Mammary epithelial cell (primary cell): ENCODE data around the gene CD99.

Source experiments
- EZH2 ChIP-seq: IDR thresholded peaks from 2 replicates; pipeline ENCODE4 v1.6.1; 2012; ENCODE audit warnings: low read length, inconsistent platforms, borderline replicate concordance
- TF ChIP-seq, protein P1 (sequence below), 2 donors: IDR thresholded peaks in 1 of 2; conservative IDR thresholded peaks in 1 of 2; 2 replicates each; pipeline ENCODE4 v1.5.1; 2011 to 2012; ENCODE audit warnings: inconsistent platforms in 2 of 2, low read length in 2 of 2, mild to moderate bottlenecking in 2 of 2, control low read depth in 1 of 2, low read depth in 1 of 2; ENCODE audit not compliant: insufficient read depth in 1 of 2; ENCODE audit errors: extremely low read depth in 1 of 2

DNA sequence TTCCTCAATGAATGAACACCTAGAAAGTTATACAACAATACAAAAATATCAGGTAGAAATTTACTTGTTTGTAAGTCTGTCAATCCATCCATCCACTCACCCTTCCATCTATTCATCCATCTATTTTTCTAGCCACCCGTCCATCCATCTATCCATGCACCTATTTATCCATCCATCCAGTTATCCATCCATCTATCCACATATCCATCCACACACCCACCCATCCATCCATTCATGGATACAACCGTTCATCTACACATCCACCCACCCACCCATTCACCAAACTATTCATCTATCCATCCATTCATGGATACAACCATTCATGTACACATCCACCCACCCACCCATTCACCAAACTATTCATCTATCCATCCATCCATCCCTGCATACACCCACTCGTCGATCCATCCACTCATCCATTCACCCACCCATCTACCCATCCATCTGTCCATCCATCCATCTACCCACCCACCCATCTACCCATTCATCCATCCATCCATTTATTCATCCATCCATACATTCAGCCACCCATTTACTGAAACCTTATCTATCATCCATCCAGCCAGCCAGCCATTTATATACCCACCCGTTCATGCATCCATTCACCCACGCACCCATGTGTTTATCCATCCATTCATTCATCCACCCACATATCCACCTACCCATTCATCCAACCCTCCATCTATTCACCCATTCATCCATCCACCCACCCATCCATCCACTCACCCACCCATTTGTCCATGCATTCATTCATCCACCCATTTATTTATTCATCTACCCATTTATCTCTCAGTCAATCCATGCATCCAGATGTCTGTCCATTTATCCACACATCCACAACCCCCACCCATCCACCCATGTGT is 10.4 kb upstream of the CD99 start:
- TF ChIP-seq, protein P1, sequence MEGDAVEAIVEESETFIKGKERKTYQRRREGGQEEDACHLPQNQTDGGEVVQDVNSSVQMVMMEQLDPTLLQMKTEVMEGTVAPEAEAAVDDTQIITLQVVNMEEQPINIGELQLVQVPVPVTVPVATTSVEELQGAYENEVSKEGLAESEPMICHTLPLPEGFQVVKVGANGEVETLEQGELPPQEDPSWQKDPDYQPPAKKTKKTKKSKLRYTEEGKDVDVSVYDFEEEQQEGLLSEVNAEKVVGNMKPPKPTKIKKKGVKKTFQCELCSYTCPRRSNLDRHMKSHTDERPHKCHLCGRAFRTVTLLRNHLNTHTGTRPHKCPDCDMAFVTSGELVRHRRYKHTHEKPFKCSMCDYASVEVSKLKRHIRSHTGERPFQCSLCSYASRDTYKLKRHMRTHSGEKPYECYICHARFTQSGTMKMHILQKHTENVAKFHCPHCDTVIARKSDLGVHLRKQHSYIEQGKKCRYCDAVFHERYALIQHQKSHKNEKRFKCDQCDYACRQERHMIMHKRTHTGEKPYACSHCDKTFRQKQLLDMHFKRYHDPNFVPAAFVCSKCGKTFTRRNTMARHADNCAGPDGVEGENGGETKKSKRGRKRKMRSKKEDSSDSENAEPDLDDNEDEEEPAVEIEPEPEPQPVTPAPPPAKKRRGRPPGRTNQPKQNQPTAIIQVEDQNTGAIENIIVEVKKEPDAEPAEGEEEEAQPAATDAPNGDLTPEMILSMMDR (conservative IDR thresholded peaks at IDR 0.05 in 1 of 2, IDR thresholded peaks at IDR 0.05 in 1 of 2; ENCODE audit: extremely low read depth in 1 of 2, insufficient read depth in 1 of 2, low read depth in 1 of 2, low read length in 2 of 2): no peak
- TF ChIP-seq EZH2: no peak
